Spinal cord (tissue), 10 donors: ENCODE measurements around the gene MAP4K2. TPM values are rescaled to one million over a fixed set of nuclear protein-coding genes. Genes with fewer than 3 reads are reported as not detected.

ENCODE experiments used
- DNase-seq, 6 donors: peaks; one replicate each; pipeline versions ENCODE4 v3.0.0 to v3.0.0-alpha.2; 2013 to 2015; ENCODE audit warnings: low spot score in 6 of 6, low read depth in 4 of 6
- H3K27ac ChIP-seq: one replicate; pipeline ENCODE4 v1.5.1; 2013; ENCODE audit warnings: low read depth, low read length, control low read depth
- H3K27me3 ChIP-seq: one replicate; pipeline ENCODE4 v1.6.1; 2013; ENCODE audit warnings: low read length; ENCODE audit not compliant: control insufficient read depth, insufficient read depth
- H3K36me3 ChIP-seq: one replicate; pipeline ENCODE4 v1.6.1; 2013; ENCODE audit warnings: low read length; ENCODE audit not compliant: control insufficient read depth, insufficient read depth
- H3K4me1 ChIP-seq: one replicate; pipeline ENCODE4 v1.6.1; 2013; ENCODE audit warnings: low read length; ENCODE audit not compliant: control insufficient read depth, insufficient read depth
- H3K4me3 ChIP-seq: one replicate; pipeline ENCODE4 v1.5.1; 2013; ENCODE audit warnings: low read depth, low read length, control low read depth
- H3K9me3 ChIP-seq: one replicate; pipeline ENCODE4 v1.6.1; 2013; ENCODE audit warnings: low read length; ENCODE audit not compliant: control insufficient read depth, insufficient read depth
- WGBS: methylation state at CpG from one replicate; pipeline ENCODE4 v1.1.5; 2013; ENCODE audit warnings: missing lambda C conversion rate; ENCODE audit not compliant: insufficient coverage; 5-methylcytosine and 5-hydroxymethylcytosine counted together
- polyA plus RNA-seq, 2 donors: library from polyadenylated mRNA; unstranded; fragments of 120-200 nt; gene quantifications; one replicate each; pipeline ENCODE4 v1.2.1, GENCODE V29; 2013; ENCODE audit not compliant: insufficient read length in 2 of 2
- total RNA-seq, 2 donors: library from RNA; depleted of rRNA in 1 of 2; stranded (reverse); fragments of 120-200 nt in 1 of 2; fragments of >200 nt in 1 of 2; gene quantifications; one replicate each; pipeline versions ENCODE4 v1.2.3 to v1.2.4, GENCODE V29; 2013 to 2014
- donor health status: healthy.

Gene MAP4K2
- total and polyA plus RNA-seq, 4 donors, result 15.3 to 47.7 (median 31.1) TPM

DNA sequence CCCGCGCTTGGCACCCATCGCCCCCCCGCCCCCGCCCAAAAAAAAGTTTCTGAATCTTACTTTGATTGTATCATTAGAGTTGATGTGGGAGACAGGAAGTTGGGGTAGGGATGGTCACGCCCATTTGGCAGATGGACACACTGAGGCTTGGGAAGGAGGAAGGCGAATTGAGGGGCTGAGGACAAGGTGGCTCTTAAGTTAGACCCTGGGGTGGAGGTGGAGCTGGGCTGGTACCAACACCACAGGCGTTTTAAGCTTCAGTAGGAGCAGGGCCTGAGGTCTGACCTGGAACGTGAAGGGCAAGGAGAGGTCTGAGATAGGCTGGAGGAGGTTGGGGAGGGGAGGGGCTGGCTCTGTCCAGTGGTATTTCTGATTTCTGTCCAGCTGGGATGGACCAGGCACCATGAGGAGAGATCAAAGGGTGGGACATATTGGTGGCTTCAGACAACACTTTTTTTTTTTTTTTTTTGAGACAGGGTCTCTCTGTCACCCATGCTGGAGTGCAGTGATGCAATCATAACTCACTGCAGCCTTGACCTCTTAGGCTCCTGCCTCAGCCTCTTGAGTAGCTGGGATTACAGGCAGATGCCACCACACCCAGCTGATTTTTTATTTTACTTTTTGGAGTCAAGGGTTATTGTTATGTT lies 42.2 kb upstream of the MAP4K2 start:
- Histone ChIP-seq H3K36me3 (peaks cover 3% of the 10 kb centered on the region), H3K27me3 (peaks cover 14% of the 10 kb centered on the region), H3K4me3 (no peak overlapping the region), H3K27ac (no peak overlapping the region), H3K9me3 (no peaks in the 10 kb centered on the region), H3K4me1 (peaks cover 17% of the 10 kb centered on the region)
- DNase-seq, result no peak
- 18% methylated on average over 9 of the region's 9 CpGs for WGBS

DNA sequence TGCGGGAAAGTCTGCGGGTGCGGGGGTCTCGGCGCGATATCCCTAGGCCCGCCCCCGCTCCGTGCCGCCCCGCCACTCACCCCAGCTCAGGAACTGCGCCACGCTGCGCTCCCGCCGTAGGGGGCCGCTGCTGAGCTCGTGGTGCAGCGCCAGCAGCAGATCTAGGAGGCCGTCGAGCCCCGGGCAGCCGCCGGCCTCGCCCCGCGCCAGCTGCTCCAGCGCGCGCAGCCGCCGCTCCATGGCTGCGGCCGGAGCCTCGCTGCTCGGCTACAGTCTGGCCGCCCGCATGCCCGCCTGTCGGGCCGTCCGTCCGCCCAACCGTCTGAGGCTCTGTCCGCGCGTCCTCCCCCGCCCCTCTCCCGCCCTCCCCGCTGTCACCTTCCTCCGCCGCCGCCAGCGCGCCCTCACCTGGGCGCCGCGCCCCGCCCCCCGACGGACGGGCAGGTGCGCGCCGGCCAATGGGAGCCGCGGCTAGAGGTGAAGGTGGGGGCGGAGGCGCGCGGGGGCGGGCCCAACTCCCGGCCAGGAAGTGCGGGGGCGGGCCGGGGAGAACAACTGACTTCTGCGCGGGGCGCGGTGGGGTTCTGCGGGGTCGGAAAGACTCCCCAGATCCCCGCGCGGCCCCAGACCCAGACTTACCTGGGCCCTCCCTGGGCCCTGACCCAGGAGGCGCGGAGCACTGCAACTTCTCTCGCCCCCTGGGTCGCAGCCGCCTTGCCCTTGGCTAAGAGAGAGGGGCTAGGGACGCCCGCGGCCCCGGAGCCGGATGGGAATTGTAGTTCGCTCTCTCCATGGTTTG lies 41.5 kb upstream of the MAP4K2 start, which contains the start of gene CDC42BPG:
TSS of gene CDC42BPG (minus strand) at position 324 of the 799 bp plus-strand sequence. CDS start at position 240, 84 bp downstream.
- no peak within 1 kb of the TSS for H3K27ac ChIP-seq
- WGBS, result under 1% methylated on average over 91 of the region's 96 CpGs
- H3K9me3 ChIP-seq, result no peaks in the 10 kb centered on the region
- peak in 1 of 6 donors; percentile 63 for DNase-seq
- H3K4me1 ChIP-seq, result peaks cover 17% of the 10 kb centered on the region
- peak within 1 kb of the TSS; percentile 40 for H3K4me3 ChIP-seq
- peaks cover 14% of the 10 kb centered on the region for H3K27me3 ChIP-seq
- H3K36me3 ChIP-seq, result peaks cover 4% of the 10 kb centered on the region

DNA sequence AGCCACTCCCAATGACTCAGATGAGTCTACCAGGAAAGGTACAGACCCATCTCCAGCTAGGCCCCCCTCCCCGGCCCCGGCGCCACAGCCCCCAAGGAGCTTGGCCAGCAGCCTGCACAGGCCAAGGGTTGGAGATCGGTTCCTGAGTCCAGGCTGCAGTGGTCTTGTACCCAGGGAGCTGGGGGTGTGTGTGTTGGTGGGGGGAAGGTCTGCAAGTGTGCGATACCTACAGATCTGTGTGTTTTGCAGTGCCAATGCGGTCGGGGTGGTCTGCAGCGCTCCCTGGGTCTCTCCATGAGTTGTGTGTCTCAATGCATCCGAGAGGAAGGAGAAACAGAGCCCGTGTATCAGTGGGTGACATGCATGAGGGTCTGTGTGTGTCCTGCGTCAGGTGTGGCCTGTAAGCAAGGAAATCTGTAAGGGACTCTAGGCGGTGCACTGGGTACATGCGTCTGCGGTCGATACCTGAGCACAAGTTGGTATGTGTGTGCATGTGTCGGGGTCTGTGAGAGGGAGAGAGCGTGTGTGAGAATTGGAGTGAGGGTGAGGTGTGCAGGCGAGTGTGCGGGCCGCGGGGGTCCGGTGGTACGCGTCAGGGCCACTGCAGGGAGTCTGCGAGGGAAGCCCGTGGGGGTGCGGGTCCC lies 40.8 kb upstream of the MAP4K2 start:
- DNase-seq, result no peak
- peaks cover 4% of the 10 kb centered on the region for H3K36me3 ChIP-seq
- WGBS, result 50% methylated on average over 27 of the region's 27 CpGs
- H3K27ac ChIP-seq, result no peak overlapping the region
- H3K4me3 ChIP-seq, result no peak overlapping the region
- H3K4me1 ChIP-seq, result peaks cover 13% of the 10 kb centered on the region
- peaks cover 14% of the 10 kb centered on the region for H3K27me3 ChIP-seq
- no peaks in the 10 kb centered on the region for H3K9me3 ChIP-seq

DNA sequence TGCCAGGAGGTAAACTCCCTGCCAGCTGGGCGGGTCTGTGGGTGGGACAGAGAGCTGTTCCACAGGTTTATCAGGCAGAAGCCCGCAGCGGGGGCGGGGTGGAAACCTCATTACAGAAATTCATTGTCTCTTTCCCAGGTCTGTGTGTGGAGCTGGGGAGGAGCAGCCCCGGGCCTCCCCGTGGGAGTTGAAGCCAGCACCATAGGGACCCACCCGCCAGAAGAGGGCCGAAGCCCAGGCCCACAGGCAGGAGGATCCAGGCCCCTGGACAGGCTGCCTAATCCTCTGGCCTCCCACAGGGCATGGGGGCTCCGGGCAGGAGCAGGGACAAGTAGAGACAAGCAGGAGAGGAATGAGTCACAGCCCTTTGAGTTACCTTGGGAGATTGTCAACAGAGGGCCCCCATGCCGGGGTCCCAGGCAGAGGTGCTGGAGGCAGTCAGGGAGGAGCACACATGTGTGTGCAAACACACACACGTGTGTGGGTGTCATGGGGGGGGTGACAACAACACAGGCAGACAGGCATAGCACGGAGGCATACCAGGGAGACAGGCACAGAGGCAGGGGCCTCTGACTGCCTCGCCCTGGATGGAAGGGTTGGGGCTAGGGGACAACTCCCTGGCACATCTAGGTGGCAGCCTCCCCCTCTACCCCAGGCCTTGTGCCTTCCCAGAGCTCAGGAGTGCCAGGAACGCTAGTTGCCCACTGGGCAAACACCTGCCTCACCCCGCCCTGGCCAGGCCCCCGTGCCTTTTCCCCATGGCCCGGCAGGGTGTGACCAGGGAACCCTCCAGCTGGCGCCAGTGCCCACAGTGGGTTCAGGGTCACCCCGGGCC lies 40.1 kb upstream of the MAP4K2 start:
- H3K27ac ChIP-seq, result no peak overlapping the region
- peaks cover 13% of the 10 kb centered on the region for H3K4me1 ChIP-seq
- WGBS, result 75% methylated on average over 14 of the region's 19 CpGs
- no peaks in the 10 kb centered on the region for H3K9me3 ChIP-seq
- peaks cover 14% of the 10 kb centered on the region for H3K27me3 ChIP-seq
- H3K4me3 ChIP-seq, result no peak overlapping the region
- no peak for DNase-seq
- H3K36me3 ChIP-seq, result peaks cover 4% of the 10 kb centered on the region

DNA sequence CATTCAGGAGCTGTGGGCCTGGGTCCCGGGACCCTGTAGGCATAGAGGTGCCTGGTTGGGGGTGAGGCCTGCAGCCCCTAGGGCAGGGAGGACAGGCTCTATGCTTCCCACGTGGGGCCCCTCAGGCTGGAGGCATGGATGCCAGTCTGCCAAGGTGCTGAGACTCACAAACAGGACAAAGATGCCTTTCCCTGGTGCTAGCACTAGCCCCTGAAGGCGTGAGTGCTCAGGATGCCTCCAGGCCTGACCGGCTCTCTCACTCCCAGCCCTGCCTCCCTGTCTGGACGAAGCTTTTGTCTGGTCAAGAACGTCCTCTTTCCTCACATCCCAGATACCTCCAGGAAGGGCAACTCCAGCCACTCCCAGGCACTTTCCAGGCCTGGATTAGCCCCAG lies 39.3 kb upstream of the MAP4K2 start:
- 76% methylated on average over 4 of the region's 6 CpGs for WGBS
- Histone ChIP-seq H3K27me3 (peaks cover 14% of the 10 kb centered on the region), H3K4me3 (no peak overlapping the region), H3K36me3 (peaks cover 4% of the 10 kb centered on the region), H3K27ac (no peak overlapping the region), H3K4me1 (peaks cover 12% of the 10 kb centered on the region), H3K9me3 (no peaks in the 10 kb centered on the region)
- no peak for DNase-seq

DNA sequence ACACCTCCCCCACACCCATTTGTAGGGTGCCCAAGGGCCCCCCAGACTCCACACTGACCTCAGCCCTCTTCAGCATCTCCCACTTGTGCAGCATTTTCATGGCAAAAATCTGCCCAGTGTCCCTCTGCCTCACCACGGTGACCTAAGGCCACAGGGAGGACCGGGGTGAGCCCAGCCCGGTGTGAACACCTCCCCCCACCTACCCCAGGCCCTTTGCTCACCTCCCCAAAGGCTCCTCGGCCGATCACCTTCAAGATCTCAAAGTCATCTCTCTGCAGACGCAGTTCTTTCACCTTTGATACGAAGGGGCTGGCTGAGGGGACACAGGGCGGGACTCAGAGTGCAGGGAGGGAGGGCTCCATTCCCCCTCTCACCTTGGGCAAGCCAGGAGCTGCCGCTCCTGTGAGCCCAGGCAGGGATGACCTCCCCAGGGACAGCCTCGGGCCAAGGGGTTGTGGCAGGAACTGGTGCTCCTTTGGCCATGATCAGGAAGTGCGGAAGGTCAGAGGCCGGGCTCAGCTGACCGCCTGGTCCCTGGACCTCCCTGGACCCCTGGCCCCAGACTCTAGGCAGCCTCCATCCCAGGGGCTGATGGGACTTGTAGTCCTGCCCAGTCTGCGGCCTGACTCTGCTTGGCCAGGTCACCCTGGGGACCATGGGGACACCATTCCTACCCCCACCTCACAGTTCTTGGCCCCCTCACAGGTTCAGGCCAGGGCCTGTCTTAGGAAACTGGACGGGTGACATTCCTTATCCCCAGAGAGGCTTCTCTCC lies 38.8 kb upstream of the MAP4K2 start:
- Histone ChIP-seq H3K4me3 (no peak overlapping the region), H3K27me3 (peaks cover 14% of the 10 kb centered on the region), H3K4me1 (peaks cover 10% of the 10 kb centered on the region), H3K36me3 (peaks cover 4% of the 10 kb centered on the region), H3K9me3 (no peaks in the 10 kb centered on the region), H3K27ac (no peak overlapping the region)
- 81% methylated on average over 14 of the region's 15 CpGs for WGBS
- no peak for DNase-seq

DNA sequence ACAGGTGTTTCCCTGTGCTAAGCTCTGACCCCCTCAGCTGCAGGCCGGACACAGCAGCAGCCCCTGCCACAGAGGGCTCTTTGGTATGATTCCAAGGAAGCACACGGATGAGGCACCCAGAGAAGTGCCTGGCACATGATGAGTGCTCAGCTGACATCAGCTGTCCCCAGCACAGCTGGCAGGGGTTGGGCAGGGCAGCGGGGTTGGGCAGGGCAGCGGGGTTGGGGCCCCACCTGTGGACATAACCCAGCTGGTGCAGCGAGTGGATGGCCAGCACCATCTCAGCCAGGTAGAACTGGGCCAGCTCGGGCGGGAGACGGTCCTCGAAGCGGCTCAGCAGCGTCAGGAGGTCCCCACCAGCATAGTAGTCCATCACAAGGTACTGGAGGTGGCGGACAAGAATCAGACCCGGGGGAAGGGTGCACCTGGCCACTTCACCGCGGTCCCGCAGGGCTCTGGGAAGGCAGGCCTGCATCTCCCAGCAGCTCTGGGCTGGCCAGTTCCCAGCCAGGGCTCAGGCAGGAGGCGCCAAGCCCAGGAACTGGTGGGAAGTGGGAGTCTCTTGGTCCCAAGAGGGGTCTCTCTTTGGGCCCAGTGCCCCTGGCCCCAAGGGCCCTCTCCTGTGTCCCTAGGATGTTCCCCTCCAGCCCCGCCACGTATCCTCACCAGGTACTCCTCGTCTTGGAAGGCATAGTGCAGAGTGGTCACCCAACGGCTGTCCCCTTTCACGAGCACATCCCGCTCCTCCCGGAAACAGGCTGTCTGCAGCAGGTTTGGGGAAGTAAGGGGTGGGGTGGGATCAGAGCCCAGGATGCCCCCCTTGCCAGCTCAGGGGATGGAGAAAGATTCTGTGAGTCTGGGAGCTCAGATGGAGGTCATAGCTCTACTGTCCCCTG lies 37.1 kb upstream of the MAP4K2 start:
- WGBS, result 90% methylated on average over 23 of the region's 24 CpGs
- Histone ChIP-seq H3K27ac (no peak overlapping the region), H3K9me3 (no peaks in the 10 kb centered on the region), H3K36me3 (peaks cover 10% of the 10 kb centered on the region), H3K27me3 (peaks cover 14% of the 10 kb centered on the region), H3K4me1 (peaks cover 11% of the 10 kb centered on the region), H3K4me3 (no peak overlapping the region)
- no peak for DNase-seq

DNA sequence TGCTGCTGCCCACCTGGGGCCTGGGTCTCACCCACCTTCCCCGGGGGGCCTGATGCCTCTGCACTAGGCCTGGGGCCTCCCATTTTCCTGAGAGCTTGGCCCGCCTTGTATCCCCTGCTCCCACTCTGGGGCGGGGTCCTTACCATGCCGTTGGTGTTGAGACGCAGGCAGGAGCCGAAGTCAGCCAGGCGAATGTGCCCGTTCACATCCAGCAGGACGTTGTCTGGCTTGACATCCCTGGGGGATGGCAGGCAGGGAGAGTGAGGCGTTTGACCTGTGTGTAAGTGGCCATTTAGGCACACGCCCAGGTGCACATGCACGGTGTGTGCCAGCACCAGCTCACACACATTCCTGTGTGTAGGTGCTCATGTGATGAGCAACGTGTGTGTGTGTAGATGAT lies 36.3 kb upstream of the MAP4K2 start:
- DNase-seq, result no peak
- 92% methylated on average over 13 of the region's 13 CpGs for WGBS
- Histone ChIP-seq H3K9me3 (no peaks in the 10 kb centered on the region), H3K4me1 (peaks cover 7% of the 10 kb centered on the region), H3K27me3 (peaks cover 11% of the 10 kb centered on the region), H3K27ac (no peak overlapping the region), H3K36me3 (peaks cover 14% of the 10 kb centered on the region), H3K4me3 (no peak overlapping the region)
